ENCODE results near the gene CDH4.
"Not testable (repeated sequence)": the region's sequence is repeated elsewhere in the genome, so short reads cannot be mapped to it uniquely, and the experiment has no call there.

Gene CDH4

GRCh38 chr20:61439251-61439650, 187.2 kb downstream of the CDH4 start:
- no peak for DNase-seq (ENCODE audit: low read depth in 2 of 2)

GRCh38 chr20:61440548-61441055, 188.5 kb downstream of the CDH4 start:
- no peak for DNase-seq (ENCODE audit: low read depth in 2 of 2)

DNA sequence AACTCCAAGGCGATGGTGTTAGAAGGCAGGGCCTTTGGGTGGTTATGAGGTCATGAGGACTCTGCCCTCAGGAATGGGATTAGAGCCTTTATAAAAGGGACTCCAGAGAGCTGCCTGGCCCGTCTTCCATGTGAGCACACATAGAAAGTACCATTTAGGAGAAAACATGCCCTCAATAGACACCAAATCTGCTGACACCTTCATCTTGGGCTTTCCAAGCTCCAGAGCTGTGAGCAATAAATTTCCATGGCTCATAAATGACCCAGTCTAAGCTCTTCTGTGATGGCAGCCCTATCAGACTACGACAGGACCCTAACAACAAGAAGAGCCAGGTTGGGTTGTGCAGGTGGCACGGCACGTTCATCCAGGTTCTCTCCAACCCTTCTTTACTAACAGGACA, 189.5 kb downstream of the CDH4 start:
- no peak for DNase-seq (ENCODE audit: low read depth in 2 of 2)

DNA sequence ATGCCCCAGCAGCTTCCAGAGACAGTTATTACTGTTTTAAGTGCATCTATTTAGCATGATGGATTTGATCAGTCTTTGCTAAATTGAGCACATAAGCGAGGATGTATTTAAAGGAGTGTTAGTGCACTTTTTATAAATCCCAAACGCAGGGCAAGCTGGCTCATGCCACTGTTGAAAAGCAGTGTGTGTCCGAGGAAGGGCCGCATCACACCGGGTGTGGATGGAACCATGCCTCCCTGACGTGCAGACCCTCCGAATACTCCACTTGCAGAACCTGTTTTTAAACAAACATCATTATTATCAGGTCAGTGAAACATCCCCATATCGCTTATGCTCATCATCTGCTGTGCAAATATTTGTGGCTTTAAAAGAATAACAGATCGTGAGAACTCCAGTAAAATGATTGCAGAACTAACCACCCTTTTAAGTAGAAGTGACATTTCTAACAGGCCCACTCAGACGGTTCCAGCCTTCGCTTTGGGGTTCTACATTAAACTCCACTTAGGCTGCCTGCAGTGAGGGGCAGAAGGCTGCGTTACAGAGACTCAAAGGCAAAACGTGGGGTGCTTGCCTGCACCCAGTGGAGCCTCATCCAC, 190.1 kb downstream of the CDH4 start:
- no peak for DNase-seq (ENCODE audit: low read depth in 2 of 2)

- no peak for DNase-seq (ENCODE audit: low read depth in 2 of 2)
Measured at GRCh38 chr20:61442718-61443117, 190.7 kb downstream of the CDH4 start.

DNA sequence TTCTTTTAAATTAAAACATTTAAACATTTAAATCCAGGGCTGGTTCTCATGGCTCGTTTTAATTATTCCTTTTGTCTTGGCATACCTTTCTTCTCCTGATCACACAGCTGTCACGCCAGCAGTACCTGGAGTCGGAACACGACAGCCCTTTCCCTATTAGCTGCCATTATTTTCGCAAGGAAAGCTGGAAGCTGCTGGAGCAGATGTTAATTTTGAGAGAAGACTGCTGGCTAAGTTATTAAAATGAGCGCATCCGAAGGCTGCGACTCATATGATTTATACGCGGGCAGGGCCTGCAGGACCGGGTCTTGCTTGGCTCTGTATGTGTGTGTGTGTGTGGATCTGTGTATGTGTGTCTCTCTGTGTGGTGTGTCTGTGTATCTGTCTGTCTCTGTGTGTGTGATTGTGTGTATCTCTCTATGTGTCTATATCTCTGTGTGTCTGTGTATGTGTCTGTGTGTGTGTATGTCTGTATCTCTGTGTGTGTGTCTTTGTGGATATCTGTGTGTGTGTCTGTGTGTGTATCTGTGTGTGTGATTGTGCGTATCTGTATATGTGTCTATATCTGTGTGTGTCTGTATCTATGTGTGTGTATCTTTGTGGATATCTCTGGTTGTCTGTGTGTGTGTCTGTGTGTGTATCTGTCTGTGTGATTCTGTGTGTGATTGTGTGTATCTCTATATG, 191.5 kb downstream of the CDH4 start:
- no peak for DNase-seq (ENCODE audit: low read depth in 2 of 2)

DNA sequence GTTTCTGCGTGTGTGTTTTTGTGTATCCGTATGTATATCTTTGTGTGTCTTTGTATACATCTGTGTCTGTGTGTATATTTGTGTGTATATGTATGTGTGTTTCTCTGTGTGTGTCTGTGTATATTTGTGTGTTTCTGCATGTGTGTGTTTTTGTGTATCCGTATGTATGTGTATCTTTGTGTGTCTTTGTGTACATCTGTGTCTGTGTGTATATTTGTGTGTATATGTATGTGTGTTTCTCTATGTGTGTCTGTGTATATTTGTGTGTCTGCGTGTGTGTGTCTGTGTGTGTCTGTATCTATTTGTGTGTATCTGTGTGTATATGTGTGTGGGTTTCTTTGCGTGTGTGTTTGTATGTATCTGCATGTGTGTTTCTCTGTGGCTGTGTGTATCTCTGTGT, 192.6 kb downstream of the CDH4 start:
- no peak for DNase-seq (ENCODE audit: low read depth in 2 of 2)

DNA sequence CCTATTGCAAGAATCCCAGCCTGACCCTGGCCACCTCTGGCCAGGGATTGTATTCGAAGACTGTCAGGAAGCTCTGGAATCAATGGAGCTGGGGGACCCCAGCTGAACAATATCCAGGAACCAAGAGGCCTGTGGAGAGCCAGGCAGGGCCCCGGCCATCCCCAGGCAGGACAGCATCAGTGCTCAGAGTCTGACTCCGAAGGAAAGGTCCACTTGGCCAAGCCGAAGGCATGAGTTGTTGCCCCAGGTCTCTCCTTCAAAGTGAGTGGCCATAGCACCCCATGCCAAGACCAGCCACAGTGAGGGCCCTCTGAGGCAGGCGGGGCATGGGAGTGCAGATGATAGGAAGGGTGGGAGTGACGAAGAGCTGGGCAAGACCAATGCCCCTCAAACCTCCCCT, 193.1 kb downstream of the CDH4 start:
- DNase-seq (ENCODE audit: low read depth in 2 of 2): no peak

GRCh38 chr20:61445741-61446140, 193.7 kb downstream of the CDH4 start:
- no peak for DNase-seq (ENCODE audit: low read depth in 2 of 2)

- DNase-seq (ENCODE audit: low read depth in 2 of 2): no peak
Measured at GRCh38 chr20:61447952-61448351, 195.9 kb downstream of the CDH4 start.

- no peak for DNase-seq (ENCODE audit: low read depth in 2 of 2)
Measured at GRCh38 chr20:61448386-61448785, 196.3 kb downstream of the CDH4 start.

- DNase-seq (ENCODE audit: low read depth in 2 of 2): no peak
Measured at GRCh38 chr20:61449057-61449609, 197.1 kb downstream of the CDH4 start.

DNA sequence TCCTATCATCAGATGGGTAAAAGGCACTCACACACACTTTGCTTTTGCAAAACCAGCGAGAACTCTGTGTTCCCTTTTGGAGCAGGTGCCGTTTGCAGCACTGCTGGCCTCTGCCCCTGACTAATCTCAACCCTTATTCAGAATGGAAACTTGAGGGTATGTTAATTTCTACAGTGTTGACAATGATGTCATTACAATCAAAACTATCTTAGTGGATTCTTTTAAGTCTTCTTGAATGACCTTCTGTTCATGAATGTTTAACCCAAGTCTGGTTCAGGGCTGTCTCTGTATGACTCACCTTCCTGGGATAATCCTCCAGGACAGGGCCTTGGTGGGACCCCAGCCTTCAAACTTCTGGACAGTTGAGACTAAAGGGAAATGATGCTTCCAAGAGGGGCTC, 197.9 kb downstream of the CDH4 start:
- no peak for DNase-seq (ENCODE audit: low read depth in 2 of 2)

DNA sequence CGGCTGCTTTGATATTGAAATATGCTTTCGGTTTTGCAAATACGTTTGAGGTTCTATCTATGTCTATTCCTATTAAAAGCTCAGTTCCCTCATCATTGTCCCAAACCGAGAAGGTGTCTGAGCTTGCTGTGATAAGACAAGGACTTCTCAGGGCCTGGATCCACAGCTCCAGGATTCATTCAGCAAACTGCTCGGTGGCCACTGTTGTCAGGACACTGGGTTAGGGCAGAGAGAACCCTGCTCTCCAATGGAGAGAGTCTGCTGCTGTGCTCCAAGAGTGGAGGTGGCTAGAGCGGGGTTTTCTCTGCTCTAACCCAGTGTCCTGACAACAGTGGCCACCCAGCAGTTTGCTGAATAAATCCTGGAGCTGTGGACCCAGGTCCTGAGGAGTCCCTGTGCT, 198.5 kb downstream of the CDH4 start:
- DNase-seq (ENCODE audit: low read depth in 2 of 2): no peak

- DNase-seq (ENCODE audit: low read depth in 2 of 2): no peak
Measured at GRCh38 chr20:61451009-61451408, 198.9 kb downstream of the CDH4 start.

GRCh38 chr20:61451953-61452352, 199.9 kb downstream of the CDH4 start:
- DNase-seq (ENCODE audit: low read depth in 2 of 2): no peak

GRCh38 chr20:61453219-61453618, 201.2 kb downstream of the CDH4 start:
- no peak for DNase-seq (ENCODE audit: low read depth in 2 of 2)

- DNase-seq (ENCODE audit: low read depth in 2 of 2): not testable (repeated sequence)
Measured at GRCh38 chr20:61453623-61454022, 201.6 kb downstream of the CDH4 start.

- no peak for DNase-seq (ENCODE audit: low read depth in 2 of 2)
Measured at GRCh38 chr20:61454053-61454452, 202.0 kb downstream of the CDH4 start.

- DNase-seq (ENCODE audit: low read depth in 2 of 2): no peak
Measured at GRCh38 chr20:61455508-61456215, 203.6 kb downstream of the CDH4 start.

DNA sequence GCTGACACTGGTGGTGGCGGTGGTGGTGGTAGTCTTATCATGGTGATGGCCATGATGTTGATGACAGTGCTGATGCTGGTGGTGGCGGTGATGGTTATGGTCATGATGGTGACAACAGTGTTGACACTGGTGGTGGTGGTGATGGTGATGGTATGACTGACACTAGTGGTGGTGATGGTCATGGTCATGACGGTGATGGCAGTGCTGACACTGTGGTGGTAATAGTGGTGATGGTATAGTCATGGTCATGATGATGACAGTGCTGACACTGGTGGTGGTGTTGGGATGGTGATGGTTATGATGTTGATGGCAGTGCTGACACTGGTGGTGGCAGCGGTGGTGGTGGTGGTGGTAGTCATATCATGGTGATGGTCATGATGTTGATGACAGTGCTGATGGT, 205.7 kb downstream of the CDH4 start:
- no peak for DNase-seq (ENCODE audit: low read depth in 2 of 2)

GRCh38 chr20:61458146-61458746, 206.2 kb downstream of the CDH4 start:
- DNase-seq (ENCODE audit: low read depth in 2 of 2): no peak
